ENCODE measurements around the gene TRIM28. TPM values are rescaled to one million over a fixed set of nuclear protein-coding genes. Genes with fewer than 3 reads are reported as not detected.

Gene TRIM28
- total RNA-seq, 2 donors from 2014 or later, result 205 to 412 TPM

DNA sequence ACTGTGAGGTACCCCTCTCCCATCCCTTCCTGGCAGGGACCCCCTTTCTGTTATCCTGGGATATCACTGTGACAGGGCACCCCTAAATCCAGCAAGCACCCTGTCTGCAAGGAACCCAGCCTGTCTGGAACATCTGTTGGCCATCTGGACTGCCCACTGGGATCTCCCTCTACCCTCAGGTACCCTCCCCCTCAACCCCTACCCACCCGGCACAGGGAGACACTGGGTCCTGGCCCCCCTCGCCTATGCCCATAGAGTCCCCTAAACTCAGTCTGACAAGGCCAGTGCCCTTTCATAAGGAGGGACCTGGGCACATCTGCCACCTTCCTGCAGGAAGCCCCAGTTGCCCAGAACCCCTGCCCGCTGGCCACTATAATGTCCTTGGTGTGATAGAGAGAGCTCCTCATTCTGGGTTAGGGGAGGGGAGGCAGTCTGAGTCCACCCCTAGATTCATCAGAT is 29.3 kb upstream of the TRIM28 start:
- H3K4me3 ChIP-seq, result peak overlapping the region; percentile 40
- H3K27me3 ChIP-seq, result no peaks in the 10 kb centered on the region
- intact Hi-C loops (cut with DNase I), result no loop called here
- peak overlapping the region in 1 of 2 donors; percentile 57 for H3K9ac ChIP-seq (ENCODE audit: low read depth in 2 of 2, low read length in 2 of 2)
- TF ChIP-seq, protein P1, sequence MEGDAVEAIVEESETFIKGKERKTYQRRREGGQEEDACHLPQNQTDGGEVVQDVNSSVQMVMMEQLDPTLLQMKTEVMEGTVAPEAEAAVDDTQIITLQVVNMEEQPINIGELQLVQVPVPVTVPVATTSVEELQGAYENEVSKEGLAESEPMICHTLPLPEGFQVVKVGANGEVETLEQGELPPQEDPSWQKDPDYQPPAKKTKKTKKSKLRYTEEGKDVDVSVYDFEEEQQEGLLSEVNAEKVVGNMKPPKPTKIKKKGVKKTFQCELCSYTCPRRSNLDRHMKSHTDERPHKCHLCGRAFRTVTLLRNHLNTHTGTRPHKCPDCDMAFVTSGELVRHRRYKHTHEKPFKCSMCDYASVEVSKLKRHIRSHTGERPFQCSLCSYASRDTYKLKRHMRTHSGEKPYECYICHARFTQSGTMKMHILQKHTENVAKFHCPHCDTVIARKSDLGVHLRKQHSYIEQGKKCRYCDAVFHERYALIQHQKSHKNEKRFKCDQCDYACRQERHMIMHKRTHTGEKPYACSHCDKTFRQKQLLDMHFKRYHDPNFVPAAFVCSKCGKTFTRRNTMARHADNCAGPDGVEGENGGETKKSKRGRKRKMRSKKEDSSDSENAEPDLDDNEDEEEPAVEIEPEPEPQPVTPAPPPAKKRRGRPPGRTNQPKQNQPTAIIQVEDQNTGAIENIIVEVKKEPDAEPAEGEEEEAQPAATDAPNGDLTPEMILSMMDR (IDR thresholded peaks at IDR 0.05), result no peak
- peaks cover 6% of the 10 kb centered on the region for H3K36me3 ChIP-seq
- H3K9me3 ChIP-seq, result no peaks in the 10 kb centered on the region
- H3K4me1 ChIP-seq, result peaks cover 5% of the 10 kb centered on the region
- no peak overlapping the region for H3K27ac ChIP-seq
- DNase-seq, result no peak

DNA sequence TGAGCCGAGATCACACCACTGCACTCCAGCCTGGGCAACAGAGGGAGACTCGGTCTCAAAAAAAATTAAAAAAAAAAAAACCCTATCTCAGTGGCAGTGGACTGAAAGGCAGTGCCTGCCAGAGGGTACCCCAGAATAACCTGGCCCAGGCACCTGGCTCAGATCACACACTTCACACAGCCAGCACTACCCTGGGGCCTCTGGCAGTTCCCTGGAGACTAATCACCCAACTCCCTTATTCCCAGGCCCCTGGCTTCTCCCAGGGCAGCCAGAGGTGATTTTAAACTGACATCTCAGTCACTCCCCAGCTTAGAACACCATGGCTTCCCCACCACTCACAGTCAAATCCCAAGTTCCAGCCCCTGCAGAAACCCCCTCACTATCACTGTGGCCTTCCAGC is 28.6 kb upstream of the TRIM28 start:
- H3K27ac ChIP-seq, result no peak overlapping the region
- H3K4me1 ChIP-seq, result peaks cover 5% of the 10 kb centered on the region
- H3K9me3 ChIP-seq, result no peaks in the 10 kb centered on the region
- H3K36me3 ChIP-seq, result peaks cover 6% of the 10 kb centered on the region
- TF ChIP-seq, protein P1 (IDR thresholded peaks at IDR 0.05), result no peak
- H3K4me3 ChIP-seq, result no peak overlapping the region
- H3K27me3 ChIP-seq, result no peaks in the 10 kb centered on the region
- intact Hi-C loops (cut with DNase I), result no loop called here
- DNase-seq, result no peak
- H3K9ac ChIP-seq (ENCODE audit: low read depth in 2 of 2, low read length in 2 of 2), result no peak overlapping the region

DNA sequence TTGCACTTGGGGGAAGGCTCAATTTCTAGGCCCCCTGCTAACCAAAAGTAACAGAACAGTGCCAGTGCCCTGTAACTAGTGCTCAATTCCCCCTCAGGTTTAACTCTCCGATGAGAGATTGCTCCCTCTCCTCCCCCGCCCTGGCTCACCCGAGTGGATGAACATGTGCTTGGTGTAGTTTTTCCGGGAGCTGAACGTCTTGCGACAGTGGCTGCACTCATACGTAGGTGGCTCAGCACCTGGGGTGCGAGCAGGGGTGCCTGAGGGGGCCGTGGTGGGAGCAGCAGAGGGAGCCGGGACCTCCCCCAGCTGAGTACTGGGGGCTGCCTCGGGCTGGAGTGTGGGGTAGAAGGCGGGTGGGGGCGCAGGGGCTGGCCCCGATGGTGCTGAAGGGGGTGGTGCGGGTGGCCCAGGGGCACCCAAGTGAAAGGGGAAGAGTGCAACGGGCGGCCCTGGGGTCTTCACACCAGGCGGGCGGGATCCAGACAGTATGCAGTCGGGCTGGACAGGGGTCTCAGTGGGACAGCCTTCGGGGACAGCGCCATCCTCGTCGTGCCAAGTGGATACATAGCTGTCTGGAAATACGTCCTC is 27.5 kb upstream of the TRIM28 start:
- TF ChIP-seq, protein P1 (IDR thresholded peaks at IDR 0.05), result no peak
- DNase-seq, result no peak
- Histone ChIP-seq H3K4me3 (no peak overlapping the region), H3K27ac (no peak overlapping the region), H3K36me3 (peaks cover 6% of the 10 kb centered on the region), H3K4me1 (peaks cover 5% of the 10 kb centered on the region), H3K27me3 (no peaks in the 10 kb centered on the region), H3K9ac (ENCODE audit: low read depth in 2 of 2, low read length in 2 of 2) (no peak overlapping the region), H3K9me3 (no peaks in the 10 kb centered on the region)
- intact Hi-C loops (cut with DNase I), result no loop called here

DNA sequence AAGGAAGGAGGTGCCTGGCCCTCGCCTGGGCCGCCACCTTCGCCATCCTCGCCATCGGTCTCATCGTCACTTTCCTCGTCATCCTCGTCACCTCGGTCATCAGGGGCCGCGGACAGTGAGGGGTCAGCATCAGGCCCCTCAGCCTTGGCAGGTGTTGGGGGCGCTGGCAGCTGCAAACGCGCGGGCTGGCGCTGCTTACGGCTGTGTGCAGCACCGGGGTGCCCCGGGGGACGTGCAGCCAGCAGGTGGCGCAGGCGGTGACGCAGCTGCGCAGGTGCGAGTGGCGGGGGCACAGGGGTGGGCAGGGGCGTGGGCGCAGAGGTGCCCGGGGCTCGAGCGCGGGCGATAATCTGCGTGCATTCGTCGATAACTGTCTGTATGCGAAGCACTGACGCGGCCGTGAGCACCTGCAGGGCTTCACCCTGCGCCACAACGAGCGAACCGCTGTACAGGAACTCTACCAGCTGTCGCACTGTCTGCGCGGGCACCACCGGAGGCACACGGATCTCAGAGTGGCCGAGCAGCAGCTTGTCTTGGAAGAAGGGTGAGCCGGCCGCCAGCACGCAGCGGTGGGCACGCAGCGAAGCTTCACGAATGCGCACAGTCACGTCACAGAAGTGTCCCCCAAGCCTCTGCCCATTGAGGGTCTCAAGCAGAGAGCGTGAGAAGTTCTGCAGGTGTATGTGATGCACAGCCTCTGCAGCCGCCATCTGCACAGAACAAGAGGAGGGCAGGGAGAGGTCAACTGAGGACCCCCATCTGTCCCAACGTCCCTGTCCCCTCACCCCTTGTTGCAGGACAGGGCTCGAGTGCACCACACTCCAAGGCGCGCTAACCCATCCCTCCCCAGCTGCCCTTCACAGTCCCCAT is 26.7 kb upstream of the TRIM28 start:
- no peak overlapping the region for H3K9ac ChIP-seq (ENCODE audit: low read depth in 2 of 2, low read length in 2 of 2)
- H3K27me3 ChIP-seq, result no peaks in the 10 kb centered on the region
- H3K4me3 ChIP-seq, result no peak overlapping the region
- no peak overlapping the region for H3K27ac ChIP-seq
- H3K9me3 ChIP-seq, result no peaks in the 10 kb centered on the region
- TF ChIP-seq, protein P1 (IDR thresholded peaks at IDR 0.05), result no peak
- DNase-seq, result no peak
- intact Hi-C loops (cut with DNase I), result no loop called here
- H3K4me1 ChIP-seq, result peaks cover 5% of the 10 kb centered on the region
- H3K36me3 ChIP-seq, result peaks cover 6% of the 10 kb centered on the region

DNA sequence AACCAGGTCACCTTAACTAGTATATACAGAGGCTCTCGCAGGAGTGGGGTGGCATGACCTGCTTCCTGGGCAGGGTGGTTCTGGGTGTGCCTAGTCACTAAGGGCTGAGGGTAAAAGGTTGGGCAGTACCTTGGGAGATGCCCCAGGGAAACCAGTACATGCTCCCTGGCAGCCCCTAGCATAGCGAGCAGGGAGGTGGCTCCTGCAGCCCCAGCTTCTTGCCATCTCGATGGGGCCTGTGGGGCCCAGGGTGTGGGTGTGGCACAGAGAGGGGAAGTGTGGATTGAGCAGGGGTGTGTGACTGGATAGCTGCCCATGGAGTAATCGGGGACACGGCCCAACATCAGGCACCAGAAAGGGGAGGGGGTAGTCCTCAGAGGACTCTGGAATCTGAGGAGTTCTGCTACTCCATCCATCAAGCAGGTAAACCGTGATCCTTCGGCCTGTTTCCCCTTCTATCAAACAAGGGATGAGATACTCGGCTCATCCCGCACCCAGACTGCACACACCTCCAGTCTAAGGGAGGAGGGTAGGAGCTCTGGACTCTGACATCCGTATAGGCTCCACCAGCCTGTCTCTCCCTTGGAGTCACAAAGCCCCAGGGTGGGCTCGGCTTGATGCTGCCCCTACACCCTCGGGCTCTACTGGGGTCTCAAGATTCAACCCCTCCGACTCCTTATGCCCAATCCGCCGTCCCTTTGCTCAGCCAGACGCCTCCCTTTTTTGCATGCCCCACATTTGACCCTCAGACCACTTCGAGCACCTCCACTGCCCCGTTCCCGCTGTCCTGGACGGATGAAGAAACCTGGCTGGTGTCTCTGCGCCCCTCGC is 25.4 kb upstream of the TRIM28 start:
- TF ChIP-seq, protein P1 (IDR thresholded peaks at IDR 0.05), result no peak
- H3K4me3 ChIP-seq, result peak overlapping the region; percentile 74
- peaks cover 5% of the 10 kb centered on the region for H3K4me1 ChIP-seq
- intact Hi-C loops (cut with DNase I), result no loop called here
- H3K27me3 ChIP-seq, result no peaks in the 10 kb centered on the region
- DNase-seq, result peak; percentile 52
- peak overlapping the region; percentile 97 for H3K9ac ChIP-seq (ENCODE audit: low read depth in 2 of 2, low read length in 2 of 2)
- no peaks in the 10 kb centered on the region for H3K9me3 ChIP-seq
- peak overlapping the region; percentile 96 for H3K27ac ChIP-seq
- peaks cover 6% of the 10 kb centered on the region for H3K36me3 ChIP-seq

Measured in colonic mucosa (tissue), 4 donors.